H4 (cell line): ENCODE measurements around the gene MTMR4. TPM values are rescaled to one million over a fixed set of nuclear protein-coding genes. Genes with fewer than 3 reads are reported as not detected.
A peak's percentile ranks its signal among the peaks of the same experiment; 100 is the strongest.
"Not testable (repeated sequence)": the region's sequence is repeated elsewhere in the genome, so short reads cannot be mapped to it uniquely, and the experiment has no call there.

ENCODE experiments used
- DNase-seq: peaks from one replicate; pipeline ENCODE4 v3.0.0-alpha.2; 2015; ENCODE audit warnings: low spot score
- total RNA-seq: library from RNA; depleted of rRNA; stranded (reverse); fragments of >200 nt; shearing (Covaris generic); gene quantifications from 2 replicates; pipeline ENCODE4 v1.2.3, GENCODE V29; 2014

Gene MTMR4
- total RNA-seq, 1 experiment from 2014 or later: 43.5 TPM

DNA sequence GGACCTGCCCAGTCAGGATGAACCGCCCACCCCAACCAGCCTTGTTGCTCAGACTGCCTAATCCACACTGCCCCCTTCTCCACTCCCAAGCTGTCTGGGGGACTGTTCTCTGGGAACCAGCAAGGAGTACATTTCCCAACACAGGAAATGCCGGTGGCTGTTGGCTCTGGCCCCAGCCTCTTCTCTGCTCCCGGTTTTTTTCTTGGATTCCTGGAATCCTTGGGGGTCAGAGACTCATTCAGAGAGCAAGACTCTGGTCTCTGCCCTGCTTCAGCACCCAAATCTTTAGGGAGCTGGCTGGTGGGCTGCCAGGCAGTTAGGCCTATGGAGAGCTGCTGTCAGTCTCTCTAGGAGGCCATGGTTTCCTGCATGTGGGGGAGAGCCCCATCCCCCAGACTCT is 10.8 kb upstream of the MTMR4 start:
- DNase-seq: peak; percentile 81

GRCh38 chr17:58521680-58522079 is 7.2 kb upstream of the MTMR4 start:
- no peak for DNase-seq

GRCh38 chr17:58520843-58521430 is 6.5 kb upstream of the MTMR4 start:
- peak; percentile 63 for DNase-seq

DNA sequence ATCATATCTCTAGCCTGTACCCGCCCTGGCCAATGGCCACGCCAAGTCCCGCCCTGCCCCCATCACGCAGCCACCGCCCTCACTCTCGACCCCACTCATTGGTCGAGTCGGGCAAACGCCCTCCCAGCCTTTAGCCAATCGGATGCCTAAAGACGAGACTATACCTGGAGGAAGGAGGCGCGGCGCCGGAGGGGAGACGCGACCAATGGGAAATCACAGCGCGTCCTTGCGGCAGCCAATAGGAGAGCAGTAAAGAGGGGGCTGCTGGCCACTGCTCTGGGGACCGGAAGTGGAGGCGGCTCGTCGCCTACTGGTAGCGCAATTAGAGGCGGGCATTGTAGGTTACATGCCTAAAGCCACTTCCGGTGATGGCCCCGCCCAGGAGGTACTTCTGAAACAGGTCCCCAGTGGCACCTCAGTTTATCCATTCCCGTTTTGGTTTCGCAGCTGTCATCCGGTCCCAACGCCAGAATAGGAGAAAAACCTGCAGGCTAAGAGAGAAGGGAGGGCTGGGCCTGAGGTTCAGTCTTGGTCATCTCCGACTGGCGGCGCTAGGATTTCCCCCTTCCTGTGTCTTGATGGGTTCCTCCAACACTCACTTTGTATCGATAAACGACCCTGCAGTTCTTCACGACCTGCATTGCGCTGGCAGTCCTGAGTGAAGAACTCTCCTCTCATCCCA is 3.6 kb upstream of the MTMR4 start:
- DNase-seq: peak; percentile 100

GRCh38 chr17:58517378-58517927 is 3.0 kb upstream of the MTMR4 start:
- DNase-seq: no peak

DNA sequence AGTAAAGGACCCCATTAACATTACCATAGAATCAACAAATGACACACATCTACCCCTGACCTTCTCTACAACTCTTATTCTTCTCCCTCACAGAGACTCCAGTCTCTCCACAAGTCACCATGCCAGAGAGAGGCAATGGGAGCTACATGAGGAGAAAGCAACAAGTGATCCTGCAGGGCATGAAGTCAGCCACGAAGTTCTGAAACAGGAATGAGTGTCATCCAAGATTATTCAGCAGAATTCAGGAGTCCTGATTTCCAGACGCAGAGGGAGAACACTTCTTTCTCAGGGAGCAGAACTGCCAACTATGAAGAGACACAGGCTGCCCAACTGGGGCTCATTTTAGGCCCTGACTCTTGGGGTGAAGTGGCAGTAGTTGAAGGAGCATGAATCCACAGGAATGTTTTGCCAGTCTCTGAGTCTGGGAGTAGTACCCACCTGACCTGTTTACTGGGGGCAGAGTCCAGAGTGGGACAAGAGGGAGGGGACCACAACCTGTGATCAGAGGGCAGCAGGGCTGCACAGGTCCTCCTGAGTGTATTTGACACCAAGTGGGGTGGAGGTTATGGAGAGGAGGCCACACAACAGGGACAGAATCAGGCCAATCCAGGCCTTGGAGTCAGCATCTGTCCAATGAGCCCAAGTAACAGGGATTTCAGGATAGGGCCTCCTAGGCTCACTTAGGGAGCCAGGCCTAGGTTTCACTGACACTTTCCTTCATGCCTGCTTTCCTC is 2.4 kb upstream of the MTMR4 start:
- DNase-seq: no peak

GRCh38 chr17:58515286-58515685 is 848 bp upstream of the MTMR4 start:
- no peak for DNase-seq

DNA sequence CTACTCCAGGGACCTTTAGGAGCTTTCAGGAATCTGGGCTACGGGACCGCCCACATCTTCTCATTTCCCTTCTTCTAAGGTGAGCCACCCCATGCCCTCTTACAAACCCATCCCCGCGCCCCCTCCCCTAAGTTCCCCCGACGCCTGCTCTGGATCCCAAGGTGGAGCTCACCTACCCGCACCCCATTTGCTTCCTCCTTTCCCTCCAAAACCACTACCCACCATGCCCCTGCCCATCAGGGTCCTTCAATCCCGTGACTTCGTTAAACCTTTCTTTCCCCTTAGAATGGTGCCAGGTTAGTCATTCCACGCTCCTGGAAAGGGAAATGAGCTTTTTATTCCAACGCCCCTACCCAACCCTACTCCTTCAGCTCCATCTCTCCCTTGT is 326 bp upstream of the MTMR4 start:
- no peak for DNase-seq

DNA sequence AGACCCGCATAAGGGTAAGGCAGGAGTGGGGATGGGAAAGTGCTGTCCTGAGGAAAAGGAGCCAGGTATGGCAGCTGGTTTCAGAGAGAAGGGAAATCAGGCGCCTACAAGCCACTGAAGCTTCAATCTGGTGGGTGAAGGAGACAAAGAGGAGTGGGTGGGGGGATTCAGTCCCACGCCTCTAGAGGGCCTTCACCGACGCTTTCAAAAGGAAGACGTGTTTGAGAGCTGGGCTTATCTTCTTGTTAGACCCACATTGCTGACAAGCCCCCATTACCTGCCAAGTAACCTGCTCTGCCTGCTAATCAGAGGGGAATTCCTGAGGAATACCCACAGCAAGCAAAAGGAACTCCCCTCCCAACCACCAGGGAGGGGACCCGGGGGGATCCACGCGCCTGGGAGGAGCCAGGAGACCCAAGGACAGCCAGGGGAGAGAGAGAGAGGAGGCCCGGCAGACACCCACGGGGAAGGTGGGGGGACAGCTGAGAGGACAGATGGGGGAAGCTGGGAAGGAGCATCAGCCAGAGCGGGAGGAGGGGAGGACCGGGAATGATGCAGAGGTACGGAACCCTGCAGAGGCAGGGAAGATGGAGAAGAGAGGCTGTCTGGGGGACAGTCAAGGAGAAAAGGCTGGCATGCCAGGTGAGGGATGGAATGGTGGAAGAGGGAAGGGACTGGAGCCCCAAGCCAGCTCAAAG is 1.0 kb downstream of the MTMR4 start:
- DNase-seq: no peak

DNA sequence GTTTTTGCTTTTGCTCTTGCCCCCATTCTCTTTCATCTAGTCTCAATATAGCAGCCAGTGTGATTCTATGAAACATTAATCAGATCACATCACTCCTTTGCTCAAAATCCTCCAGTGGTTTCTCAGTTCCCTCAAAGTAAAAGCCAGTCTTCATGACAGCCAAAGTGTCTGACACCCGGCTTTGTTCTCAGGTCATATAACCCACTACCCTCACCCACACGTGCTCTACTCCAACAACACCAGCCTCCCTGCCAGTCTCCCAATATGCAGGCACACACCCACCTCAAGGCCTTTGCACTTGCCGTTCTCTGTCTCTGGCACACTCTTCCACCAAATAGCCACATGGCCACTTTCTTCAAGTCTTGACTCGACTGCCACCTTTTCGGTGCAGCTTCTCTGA is 4.4 kb downstream of the MTMR4 start:
- DNase-seq: no peak

DNA sequence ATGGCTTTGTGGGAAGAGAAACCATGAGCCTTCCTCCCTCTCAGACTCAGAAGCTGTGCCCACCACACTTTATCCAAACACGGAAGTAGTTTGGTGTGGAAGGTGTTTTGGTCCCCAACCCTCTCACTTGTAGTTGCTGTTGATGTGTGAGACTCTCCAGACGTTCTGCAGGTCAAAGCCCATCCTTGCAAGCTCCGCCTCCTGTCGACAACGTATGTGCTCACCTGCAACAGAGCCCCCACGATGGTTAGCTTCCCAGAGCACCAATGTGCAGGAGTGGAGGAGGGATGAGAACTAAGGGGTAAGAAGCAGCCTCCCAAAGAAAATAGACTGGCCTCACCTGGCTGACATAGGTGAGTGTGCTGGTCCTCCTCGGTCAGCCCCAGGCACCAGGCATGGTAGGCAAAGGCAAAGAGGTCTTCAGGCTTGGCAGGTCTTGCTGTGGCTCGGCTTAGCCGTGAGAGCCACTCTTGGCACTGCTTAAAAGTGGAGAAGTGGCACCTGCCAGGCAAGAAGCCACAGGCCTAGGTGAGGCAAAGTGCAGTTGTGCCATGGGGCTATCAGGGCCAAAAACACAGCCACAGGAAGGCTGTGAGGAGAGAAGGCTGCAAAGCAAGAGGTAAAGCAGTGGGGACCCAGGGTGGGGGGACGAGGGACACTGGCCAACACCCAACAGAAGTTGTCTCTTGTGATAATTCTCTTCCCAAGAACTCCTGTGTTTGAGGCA is 5.9 kb downstream of the MTMR4 start:
- DNase-seq: no peak

DNA sequence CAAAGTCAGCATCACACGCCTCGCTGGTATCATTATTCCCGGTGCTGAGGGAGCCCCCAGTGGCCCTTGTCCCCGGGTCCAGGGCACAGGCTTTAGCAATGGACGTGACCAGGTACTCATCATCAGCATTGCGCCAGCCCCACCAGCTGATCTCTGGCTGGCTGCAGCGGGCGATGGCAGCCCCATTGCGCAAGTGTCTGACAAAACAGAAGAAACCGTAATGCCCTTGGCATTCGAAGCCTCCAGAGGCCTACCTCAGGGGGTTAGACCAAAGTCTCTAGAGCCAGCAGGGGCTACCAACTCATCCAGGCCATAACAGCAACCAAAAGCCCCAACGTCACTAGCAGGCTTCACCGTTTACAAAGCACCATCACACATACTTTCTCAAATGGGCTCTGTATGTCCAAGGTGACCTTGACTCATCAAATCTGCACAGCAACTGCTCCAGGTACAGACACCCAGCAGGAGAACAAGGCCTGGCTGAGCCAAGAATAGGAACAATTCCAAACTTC is 7.3 kb downstream of the MTMR4 start:
- DNase-seq: no peak

DNA sequence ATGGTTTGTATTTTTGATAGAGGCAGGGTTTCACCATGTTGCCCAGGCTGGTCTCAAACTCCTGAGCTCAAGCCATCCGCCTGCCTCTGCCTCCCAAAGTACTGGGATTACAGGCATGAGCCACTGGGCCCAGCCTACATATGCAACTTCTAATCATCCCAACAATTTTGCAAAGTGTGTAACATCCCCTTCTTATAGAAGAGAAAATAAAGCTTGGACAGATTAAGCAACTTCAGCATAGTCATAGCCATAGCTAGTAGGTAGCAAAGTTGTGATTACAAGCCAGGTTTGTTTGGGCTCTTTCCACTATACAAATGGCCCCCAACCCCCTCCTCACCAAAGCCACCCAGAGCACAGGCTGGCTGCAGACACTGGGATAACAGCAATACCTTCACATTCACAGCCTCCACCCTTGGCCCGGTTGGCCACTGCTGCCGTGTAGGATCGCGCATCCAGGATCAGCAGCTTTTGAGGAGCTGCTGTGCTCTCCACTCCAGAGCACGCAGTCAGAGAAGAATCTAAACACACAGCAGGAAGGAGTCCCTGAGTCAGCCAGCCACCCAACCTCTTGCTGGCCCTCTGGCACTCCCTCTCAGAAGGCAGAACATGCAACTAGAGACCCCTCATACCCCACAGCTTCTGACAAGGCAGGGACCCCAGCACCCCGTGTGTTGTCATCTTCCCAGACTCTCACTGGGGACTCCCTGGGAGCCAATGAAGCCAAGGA is 7.9 kb downstream of the MTMR4 start:
- no peak for DNase-seq

DNA sequence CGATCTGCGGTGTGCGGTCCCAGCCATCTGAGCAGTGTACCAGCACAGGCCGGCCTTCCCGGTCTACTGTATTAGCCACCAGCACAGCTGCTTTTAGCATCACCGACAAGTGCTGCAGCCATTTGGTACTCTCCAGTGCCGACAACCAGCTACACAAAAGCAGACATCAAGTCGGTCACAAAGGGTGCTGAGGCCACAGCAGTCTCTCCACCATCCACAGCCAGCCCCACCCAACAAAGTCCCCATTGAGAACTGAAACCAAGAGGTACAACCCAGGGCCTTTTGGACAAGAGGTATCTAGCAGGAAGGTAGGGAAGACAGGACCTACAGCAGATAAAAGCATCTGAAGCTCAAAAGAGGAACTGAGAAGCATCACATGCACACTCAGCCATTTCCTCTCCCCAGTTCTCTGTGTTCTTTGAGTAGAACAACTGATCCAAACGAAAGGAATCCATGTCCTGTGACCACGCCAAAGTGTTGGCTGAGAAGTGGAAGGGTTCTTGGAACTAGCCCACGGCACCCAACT is 9.5 kb downstream of the MTMR4 start:
- DNase-seq: no peak

DNA sequence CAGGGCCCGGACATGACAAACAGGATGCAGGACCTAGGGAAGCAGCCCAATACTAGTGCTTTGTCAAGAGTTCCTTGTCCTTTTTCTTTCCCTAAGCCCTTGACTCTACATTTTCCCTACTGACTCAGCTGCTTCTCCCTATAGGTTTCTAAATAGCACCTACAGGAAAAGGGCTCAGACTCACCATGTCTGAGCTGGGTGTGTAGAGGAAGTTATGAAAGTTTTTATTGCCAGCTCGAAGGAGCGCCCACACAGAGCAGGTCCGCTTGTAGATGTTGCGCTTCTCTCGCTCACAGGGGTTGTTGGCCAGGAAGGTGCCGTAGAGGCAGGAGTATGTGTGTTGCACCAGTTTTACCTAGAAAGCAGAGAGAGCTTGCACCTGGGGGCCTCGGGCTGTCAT is 10.6 kb downstream of the MTMR4 start:
- no peak for DNase-seq

GRCh38 chr17:58503134-58503533 is 11.3 kb downstream of the MTMR4 start:
- not testable (repeated sequence) for DNase-seq

DNA sequence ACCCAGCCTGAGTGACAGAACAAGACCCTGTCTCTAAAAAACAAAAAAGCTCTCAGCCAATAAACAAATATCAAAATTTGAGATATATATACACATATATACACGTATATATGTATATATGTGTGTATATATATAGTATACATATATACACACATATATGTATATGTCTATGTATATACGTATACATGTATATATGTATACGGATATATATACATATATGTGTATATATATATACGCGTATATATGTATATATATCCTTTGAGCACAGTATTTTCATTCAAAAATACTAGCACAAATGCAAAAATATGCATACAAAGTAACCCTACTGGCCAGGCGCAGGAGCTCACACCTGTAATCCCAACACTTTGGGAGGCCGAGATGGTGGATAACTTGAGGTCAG is 13.0 kb downstream of the MTMR4 start:
- DNase-seq: no peak

DNA sequence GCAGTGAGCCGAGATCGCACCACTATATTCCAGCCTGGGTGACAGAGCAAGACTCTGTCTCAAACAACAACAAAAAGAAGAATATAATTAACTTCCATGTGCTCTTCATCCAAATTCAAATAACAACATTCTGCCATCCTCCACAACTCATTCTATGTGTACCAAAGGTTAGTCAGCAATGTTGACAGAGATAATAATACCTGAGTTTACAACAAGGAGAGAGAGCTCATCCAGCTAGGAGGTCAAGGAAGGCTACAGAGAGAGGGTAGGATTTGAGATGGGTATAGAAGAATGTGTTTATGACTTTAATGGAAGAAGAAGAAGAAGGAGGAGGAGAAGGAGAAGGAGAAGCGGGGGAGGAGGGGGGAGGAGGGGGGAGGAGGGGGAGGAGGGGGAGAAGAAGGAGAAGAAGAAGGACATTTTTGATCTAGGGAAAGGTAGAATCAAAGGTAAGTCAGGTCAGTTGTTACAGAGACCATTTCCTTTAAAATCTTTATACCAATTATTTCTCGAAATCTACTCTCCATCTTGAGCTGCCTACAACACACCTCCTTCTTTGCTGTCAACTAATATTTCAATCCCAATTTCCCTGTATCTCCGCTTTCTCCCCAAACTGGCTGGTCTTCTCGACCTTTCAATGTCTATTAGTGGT is 16.1 kb downstream of the MTMR4 start:
- DNase-seq: no peak

- DNase-seq: no peak
These were observed 20.9 kb downstream of the MTMR4 start for GRCh38 chr17:58493506-58493905.
